ENCODE results near the gene CMTM6. TPM values are rescaled to one million over a fixed set of nuclear protein-coding genes. Genes with fewer than 3 reads are reported as not detected.

Gene CMTM6
- total and polyA plus RNA-seq, 9 of the 15 experiments (the other 6 are each of a cell fraction or from before 2014, with no cell fraction given) = 8.9 to 39.7 (median 19.5) TPM

- no peaks in the 10 kb centered on the region for H3K4me1 ChIP-seq (replicated peaks in 1 of 2; ENCODE audit: control insufficient read depth in 2 of 2, insufficient read depth in 2 of 2, low read length in 2 of 2)
- no peak overlapping the region for H3K9ac ChIP-seq (ENCODE audit: insufficient read depth in 1 of 2, low read depth in 2 of 2, low read length in 2 of 2)
- DNase-seq (ENCODE audit: extremely low read depth in 1 of 4, low spot score in 3 of 4) = no peak
- H3K9me1 ChIP-seq (ENCODE audit: control insufficient read depth, insufficient read depth, low read length) = no peaks in the 10 kb centered on the region
- H3K27ac ChIP-seq (ENCODE audit: extremely low read depth, low read depth, low read length) = no peak overlapping the region
- CTCF ChIA-PET (ENCODE audit: low intra/inter-chr PET ratio) = no interaction called here
- TF ChIP-seq C11orf30 (IDR thresholded peaks at IDR 0.05; ENCODE audit: low read depth) (peak; percentile 53), SPI1 (IDR thresholded peaks at IDR 0.05; ENCODE audit: borderline replicate concordance, low read depth, low read length) (no peak), NRF1 (conservative IDR thresholded peaks at IDR 0.05 in 1 of 2, IDR thresholded peaks at IDR 0.05 in 1 of 2) (no peak), GTF3C2 (IDR thresholded peaks at IDR 0.05; ENCODE audit: borderline replicate concordance, extremely low read depth, insufficient read length) (no peak), ZNF316 (IDR thresholded peaks at IDR 0.05) (peak; percentile 76), ZC3H4 (CRISPR knock-in tag; IDR thresholded peaks at IDR 0.05; ENCODE audit: borderline replicate concordance) (no peak), MAFG (tag; conservative IDR thresholded peaks at IDR 0.05) (0 out of 2 replicates have a peak, but pooled peaks have one; percentile 25), PTBP1 (IDR thresholded peaks at IDR 0.05; ENCODE audit: low read depth, low read length) (no peak)
- TF ChIP-seq, protein P1, sequence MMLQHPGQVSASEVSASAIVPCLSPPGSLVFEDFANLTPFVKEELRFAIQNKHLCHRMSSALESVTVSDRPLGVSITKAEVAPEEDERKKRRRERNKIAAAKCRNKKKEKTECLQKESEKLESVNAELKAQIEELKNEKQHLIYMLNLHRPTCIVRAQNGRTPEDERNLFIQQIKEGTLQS (IDR thresholded peaks at IDR 0.05) = no peak
- TF ChIP-seq, protein P1 (CRISPR knock-in tag; conservative IDR thresholded peaks at IDR 0.05) = no peak
- TF ChIP-seq, protein P2, sequence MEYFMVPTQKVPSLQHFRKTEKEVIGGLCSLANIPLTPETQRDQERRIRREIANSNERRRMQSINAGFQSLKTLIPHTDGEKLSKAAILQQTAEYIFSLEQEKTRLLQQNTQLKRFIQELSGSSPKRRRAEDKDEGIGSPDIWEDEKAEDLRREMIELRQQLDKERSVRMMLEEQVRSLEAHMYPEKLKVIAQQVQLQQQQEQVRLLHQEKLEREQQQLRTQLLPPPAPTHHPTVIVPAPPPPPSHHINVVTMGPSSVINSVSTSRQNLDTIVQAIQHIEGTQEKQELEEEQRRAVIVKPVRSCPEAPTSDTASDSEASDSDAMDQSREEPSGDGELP (CRISPR knock-in tag; IDR thresholded peaks at IDR 0.05; ENCODE audit: borderline replicate concordance) = no peak
- no peak for FAIRE-seq
- H3K79me2 ChIP-seq (ENCODE audit: control insufficient read depth, insufficient read depth, low read length) = peaks cover 48% of the 10 kb centered on the region
- H3K27me3 ChIP-seq (ENCODE audit: control insufficient read depth in 2 of 2, insufficient read depth in 2 of 2, low read length in 2 of 2) = no peaks in the 10 kb centered on the region
- in situ Hi-C loops (cut with MboI) = no loop called here
- POLR2A ChIA-PET = interaction anchor here (0.7 to 1.2 kb wide), 2 partner anchors 23 to 136 kb away, joined by 3 read pairs; no protein-coding TSS in a partner anchor
- no TSS peak for BruUV-seq (replicated peaks)
- no peaks in the 10 kb centered on the region for H3K9me3 ChIP-seq (replicated peaks; ENCODE audit: control insufficient read depth, insufficient read depth, low read depth, low read length)
- no peak overlapping the region for H3K4me2 ChIP-seq (ENCODE audit: insufficient read depth, low read length)
- H3K4me3 ChIP-seq = no peak overlapping the region
- H3K36me3 ChIP-seq (ENCODE audit: control insufficient read depth, insufficient read depth, low read length) = peaks cover 42% of the 10 kb centered on the region; the same call in 2 of the 3 replicates
- no peak overlapping the region for H2AFZ ChIP-seq (ENCODE audit: low read depth, low read length)
- intact Hi-C loops (cut with micrococcal nuclease) = no loop called here
- H4K20me1 ChIP-seq (replicated peaks; ENCODE audit: control insufficient read depth, insufficient read depth, low read length) = no peaks in the 10 kb centered on the region; the same call in 1 of the 2 replicates
- ATAC-seq = no peak
Observed at GRCh38 chr3:32545305-32545704, 42.7 kb upstream of the CMTM6 start.

All from K562 (cell line).